Bronchus fibroblast of lung (primary cell): ENCODE results near the gene HTR4. TPM values are rescaled to one million over a fixed set of nuclear protein-coding genes. Genes with fewer than 3 reads are reported as not detected.

Experiments
- total RNA-seq: library from RNA; depleted of rRNA; stranded (reverse); fragments of >200 nt; gene quantifications from 2 replicates; pipeline ENCODE4 v1.2.3, GENCODE V29; 2015

HTR4 gene, protein sequence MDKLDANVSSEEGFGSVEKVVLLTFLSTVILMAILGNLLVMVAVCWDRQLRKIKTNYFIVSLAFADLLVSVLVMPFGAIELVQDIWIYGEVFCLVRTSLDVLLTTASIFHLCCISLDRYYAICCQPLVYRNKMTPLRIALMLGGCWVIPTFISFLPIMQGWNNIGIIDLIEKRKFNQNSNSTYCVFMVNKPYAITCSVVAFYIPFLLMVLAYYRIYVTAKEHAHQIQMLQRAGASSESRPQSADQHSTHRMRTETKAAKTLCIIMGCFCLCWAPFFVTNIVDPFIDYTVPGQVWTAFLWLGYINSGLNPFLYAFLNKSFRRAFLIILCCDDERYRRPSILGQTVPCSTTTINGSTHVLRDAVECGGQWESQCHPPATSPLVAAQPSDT
- total RNA-seq = not detected in 2 replicates

DNA sequence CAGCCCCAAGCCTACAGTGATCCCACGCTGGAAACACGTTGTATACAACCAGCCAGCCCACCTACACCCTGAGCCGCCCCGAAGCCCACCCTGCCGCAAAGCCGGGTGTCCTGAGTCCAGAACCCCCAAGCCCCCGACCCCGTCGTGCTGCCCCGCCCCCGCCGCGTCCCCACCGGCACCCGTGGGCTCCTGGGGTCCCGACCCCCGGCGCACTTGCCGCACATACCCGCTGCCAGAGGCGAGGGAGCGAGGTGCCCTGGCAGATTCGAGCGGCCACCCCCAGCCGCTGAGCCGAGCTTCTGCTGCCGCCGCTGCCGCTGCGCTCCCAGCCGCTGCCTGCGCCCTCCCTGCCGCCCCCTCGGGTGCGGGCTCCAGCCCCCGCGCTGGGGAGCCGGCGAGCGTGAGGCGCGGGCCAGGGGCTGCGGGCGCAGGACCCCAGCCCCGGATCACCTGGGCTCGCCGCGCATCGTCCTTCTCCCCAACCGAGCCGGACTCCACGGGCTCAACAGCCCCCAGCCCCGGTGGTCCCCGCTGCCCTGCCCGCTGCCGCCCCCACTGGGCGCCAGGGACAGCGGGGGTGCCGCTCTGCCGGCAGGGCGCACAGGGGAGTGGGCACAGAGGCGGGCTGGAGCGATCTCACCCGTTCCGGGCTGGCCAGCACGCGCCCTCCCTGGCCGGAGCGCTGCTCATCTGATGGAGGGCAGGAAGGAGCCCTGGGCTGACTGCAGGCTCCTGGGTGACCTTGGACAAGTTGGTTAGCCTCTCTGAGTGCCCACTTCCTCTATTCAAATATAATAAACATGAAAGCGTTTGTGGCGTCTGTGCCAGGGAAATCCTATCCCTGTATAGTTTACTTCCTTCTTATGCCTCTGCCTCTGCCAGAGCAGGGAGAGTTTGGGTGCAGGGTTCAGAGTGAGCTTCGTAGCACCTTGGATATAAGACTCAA, at the start of gene HTR4:
TSS of gene HTR4 (minus strand) at position 692 of the 946 bp plus-strand sequence. CDS start 17,513 bp downstream, outside the sequence.

Other genes with a start within 250 kb of the HTR4 start
- 1.9 and 2.5 TPM in 2 replicates for gene ADRB2, start 172.1 kb upstream of the HTR4 start, total RNA-seq